ENCODE data around the gene REN. TPM values are rescaled to one million over a fixed set of nuclear protein-coding genes. Genes with fewer than 3 reads are reported as not detected.

The REN gene
- total and polyA plus RNA-seq, 2 donors (not counting 1 experiment from before 2014, with no cell fraction given) = 0.17 to 0.20 TPM

DNA sequence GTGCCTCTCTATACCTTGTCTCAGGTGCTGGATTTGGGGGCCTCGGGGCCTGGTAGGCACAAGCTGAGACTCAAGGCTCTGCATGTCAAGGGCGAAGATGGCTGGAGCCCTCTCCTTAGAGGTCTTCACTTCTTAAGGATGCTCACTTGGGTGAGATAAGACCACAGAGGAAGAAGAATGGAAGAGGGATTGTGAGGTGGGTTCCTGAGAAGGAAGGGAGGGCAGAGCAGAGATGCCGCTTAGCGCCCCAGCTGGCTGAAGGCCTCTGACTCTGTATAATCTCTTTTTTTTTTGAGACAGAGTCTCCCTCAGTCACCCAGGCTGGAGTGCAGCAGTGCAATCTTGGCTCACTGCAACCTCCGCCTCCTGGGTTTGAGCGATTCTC lies 61.0 kb downstream of the REN start:
- TF ChIP-seq, protein P1, sequence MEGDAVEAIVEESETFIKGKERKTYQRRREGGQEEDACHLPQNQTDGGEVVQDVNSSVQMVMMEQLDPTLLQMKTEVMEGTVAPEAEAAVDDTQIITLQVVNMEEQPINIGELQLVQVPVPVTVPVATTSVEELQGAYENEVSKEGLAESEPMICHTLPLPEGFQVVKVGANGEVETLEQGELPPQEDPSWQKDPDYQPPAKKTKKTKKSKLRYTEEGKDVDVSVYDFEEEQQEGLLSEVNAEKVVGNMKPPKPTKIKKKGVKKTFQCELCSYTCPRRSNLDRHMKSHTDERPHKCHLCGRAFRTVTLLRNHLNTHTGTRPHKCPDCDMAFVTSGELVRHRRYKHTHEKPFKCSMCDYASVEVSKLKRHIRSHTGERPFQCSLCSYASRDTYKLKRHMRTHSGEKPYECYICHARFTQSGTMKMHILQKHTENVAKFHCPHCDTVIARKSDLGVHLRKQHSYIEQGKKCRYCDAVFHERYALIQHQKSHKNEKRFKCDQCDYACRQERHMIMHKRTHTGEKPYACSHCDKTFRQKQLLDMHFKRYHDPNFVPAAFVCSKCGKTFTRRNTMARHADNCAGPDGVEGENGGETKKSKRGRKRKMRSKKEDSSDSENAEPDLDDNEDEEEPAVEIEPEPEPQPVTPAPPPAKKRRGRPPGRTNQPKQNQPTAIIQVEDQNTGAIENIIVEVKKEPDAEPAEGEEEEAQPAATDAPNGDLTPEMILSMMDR (conservative IDR thresholded peaks at IDR 0.05 in 1 of 2, IDR thresholded peaks at IDR 0.05 in 1 of 2; ENCODE audit: low read depth in 1 of 2, low read length in 2 of 2) = no peak
- no peak for TF ChIP-seq EZH2 (IDR thresholded peaks at IDR 0.05; ENCODE audit: low read length, missing control alignments)
- Histone ChIP-seq H3K4me3 (replicated peaks in 1 of 4; ENCODE audit: control extremely low read depth in 1 of 4, insufficient read depth in 1 of 4, low read depth in 3 of 4, low read length in 4 of 4) (no peak overlapping the region), H3K27ac (ENCODE audit: insufficient read depth, low read length) (no peak overlapping the region), H3K36me3 (ENCODE audit: control insufficient read depth, insufficient read depth, low read length) (no peaks in the 10 kb centered on the region), H2AFZ (ENCODE audit: low read length) (no peak overlapping the region), H3K9me3 (ENCODE audit: control insufficient read depth, insufficient read depth, low read depth, low read length) (no peaks in the 10 kb centered on the region), H3K4me2 (ENCODE audit: extremely low read depth, insufficient read depth, low read length) (no peak overlapping the region), H3K27me3 (ENCODE audit: control insufficient read depth, insufficient read depth, low read length) (no peaks in the 10 kb centered on the region), H3K79me2 (ENCODE audit: control insufficient read depth, insufficient read depth, low read length) (no peaks in the 10 kb centered on the region), H4K20me1 (ENCODE audit: control insufficient read depth, extremely low read depth, insufficient read depth, low read length) (no peaks in the 10 kb centered on the region), H3K9ac (ENCODE audit: insufficient read depth, low read length) (no peak overlapping the region), H3K4me1 (ENCODE audit: control insufficient read depth, extremely low read depth, insufficient read depth, low read length) (peaks cover 18% of the 10 kb centered on the region)
- DNase-seq (ENCODE audit: low read depth in 2 of 2) = no peak

Other genes with a start within 250 kb of the REN start
- 1.5 and 2.0 TPM in 2 replicates for gene SOX13, start 93.2 kb downstream of the REN start, total RNA-seq
- gene SOX13, start 93.2 kb downstream of the REN start, polyA plus RNA-seq = 3.1 and 5.5 TPM in 2 replicates
- 1.7 and 3.3 TPM in 2 replicates for gene ETNK2, start 14.3 kb downstream of the REN start, total RNA-seq
- gene ETNK2, start 14.3 kb downstream of the REN start, polyA plus RNA-seq = 2.7 and 4.0 TPM in 2 replicates
- gene KISS1, start 30.2 kb upstream of the REN start, total RNA-seq = 0.17 TPM in 1 of 2 replicates, not detected in the other
- 0.52 TPM in 1 of 2 replicates, not detected in the other for gene KISS1, start 30.2 kb upstream of the REN start, polyA plus RNA-seq
- 0.50 TPM in 1 of 2 replicates, not detected in the other for gene GOLT1A, start 47.7 kb upstream of the REN start, total RNA-seq
- not detected in 2 replicates for gene GOLT1A, start 47.7 kb upstream of the REN start, polyA plus RNA-seq
- gene PLEKHA6, start 193.6 kb upstream of the REN start, total RNA-seq = 1.5 and 3.8 TPM in 2 replicates
- 1.6 and 4.3 TPM in 2 replicates for gene PLEKHA6, start 193.6 kb upstream of the REN start, polyA plus RNA-seq
- 26.7 and 27.7 TPM in 2 replicates for gene PPP1R15B, start 245.5 kb upstream of the REN start, total RNA-seq
- 22.4 and 26.3 TPM in 2 replicates for gene PPP1R15B, start 245.5 kb upstream of the REN start, polyA plus RNA-seq